ENCODE measurements around the gene DLEU7.

Gene DLEU7

DNA sequence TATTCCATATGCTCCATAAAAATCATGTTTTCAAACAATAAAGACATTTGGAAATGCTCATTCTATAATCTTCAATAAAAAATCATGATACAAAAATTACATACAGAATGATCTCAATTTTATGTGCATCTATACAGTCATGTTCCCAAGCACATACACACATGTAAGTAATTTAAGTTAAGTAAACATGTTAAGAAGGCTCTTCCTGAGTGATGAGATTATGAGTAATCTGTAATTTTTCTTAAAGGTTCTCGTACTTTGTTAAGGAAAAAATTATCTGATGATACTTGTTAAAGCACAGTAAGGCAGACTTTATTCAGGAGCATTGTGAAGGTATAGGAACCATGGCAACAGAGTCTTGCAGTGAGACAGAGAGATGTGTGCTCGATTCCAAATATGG, 30.0 kb upstream of the DLEU7 start:
- no peak overlapping the region for H3K4me3 ChIP-seq (ENCODE audit: low read length in 2 of 2)
- no peak overlapping the region for H3K27ac ChIP-seq (ENCODE audit: low read depth in 2 of 2, low read length in 2 of 2)
- H3K9me3 ChIP-seq (ENCODE audit: control insufficient read depth in 2 of 2, low read length in 2 of 2), result no peaks in the 10 kb centered on the region
- H3K27me3 ChIP-seq (ENCODE audit: control insufficient read depth in 2 of 2, insufficient read depth in 2 of 2, low read length in 2 of 2), result no peaks in the 10 kb centered on the region
- H3K9ac ChIP-seq (ENCODE audit: low read depth in 1 of 2, low read length in 2 of 2), result no peak overlapping the region
- H3K4me1 ChIP-seq (ENCODE audit: control insufficient read depth in 2 of 2, insufficient read depth in 2 of 2, low read length in 2 of 2), result no peaks in the 10 kb centered on the region
- H3K36me3 ChIP-seq (ENCODE audit: control insufficient read depth in 2 of 2, insufficient read depth in 2 of 2, low read length in 2 of 2), result no peaks in the 10 kb centered on the region

DNA sequence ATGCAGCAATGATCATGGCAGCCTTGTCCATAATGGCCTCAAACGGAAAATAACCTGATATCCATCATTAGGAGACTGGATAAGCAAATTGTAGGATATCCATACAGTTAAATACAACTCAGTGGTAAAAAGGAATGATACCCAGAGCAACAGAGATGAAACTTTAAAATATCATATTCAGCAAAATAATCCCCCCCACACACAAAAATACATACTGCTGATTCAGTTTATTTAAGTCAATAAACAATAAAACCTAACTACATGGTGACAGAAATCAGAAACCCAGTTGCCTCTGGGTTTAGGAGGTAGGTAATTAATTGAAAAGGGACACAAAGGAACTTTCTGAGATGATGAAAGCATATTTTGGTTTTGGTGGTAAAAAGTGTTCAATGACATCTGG, 27.9 kb upstream of the DLEU7 start:
- Histone ChIP-seq H3K9ac (ENCODE audit: low read depth in 1 of 2, low read length in 2 of 2) (no peak overlapping the region), H3K9me3 (ENCODE audit: control insufficient read depth in 2 of 2, low read length in 2 of 2) (no peaks in the 10 kb centered on the region), H3K27ac (ENCODE audit: low read depth in 2 of 2, low read length in 2 of 2) (no peak overlapping the region), H3K27me3 (ENCODE audit: control insufficient read depth in 2 of 2, insufficient read depth in 2 of 2, low read length in 2 of 2) (no peaks in the 10 kb centered on the region), H3K4me3 (ENCODE audit: low read length in 2 of 2) (no peak overlapping the region), H3K36me3 (ENCODE audit: control insufficient read depth in 2 of 2, insufficient read depth in 2 of 2, low read length in 2 of 2) (no peaks in the 10 kb centered on the region), H3K4me1 (ENCODE audit: control insufficient read depth in 2 of 2, insufficient read depth in 2 of 2, low read length in 2 of 2) (no peaks in the 10 kb centered on the region)

DNA sequence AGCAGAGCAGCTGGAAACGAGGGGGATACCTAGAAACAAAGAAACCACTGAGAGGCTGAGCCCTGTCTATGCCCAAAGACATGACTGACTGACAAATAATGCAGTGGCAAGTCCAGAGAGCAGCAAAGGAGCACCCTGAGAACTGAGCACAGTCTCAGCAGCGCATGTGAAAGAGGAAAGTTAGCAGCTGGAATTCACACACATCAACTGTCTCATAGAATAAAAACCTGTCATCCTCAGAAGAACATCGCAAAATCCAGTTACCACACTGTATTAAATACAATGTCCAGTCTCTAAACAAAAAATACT, 24.1 kb upstream of the DLEU7 start:
- Histone ChIP-seq H3K36me3 (ENCODE audit: control insufficient read depth in 2 of 2, insufficient read depth in 2 of 2, low read length in 2 of 2) (no peaks in the 10 kb centered on the region), H3K27ac (ENCODE audit: low read depth in 2 of 2, low read length in 2 of 2) (no peak overlapping the region), H3K4me3 (ENCODE audit: low read length in 2 of 2) (no peak overlapping the region), H3K9ac (ENCODE audit: low read depth in 1 of 2, low read length in 2 of 2) (no peak overlapping the region), H3K4me1 (ENCODE audit: control insufficient read depth in 2 of 2, insufficient read depth in 2 of 2, low read length in 2 of 2) (no peaks in the 10 kb centered on the region), H3K27me3 (ENCODE audit: control insufficient read depth in 2 of 2, insufficient read depth in 2 of 2, low read length in 2 of 2) (no peaks in the 10 kb centered on the region), H3K9me3 (ENCODE audit: control insufficient read depth in 2 of 2, low read length in 2 of 2) (peaks cover 0 to 2% of the 10 kb centered on the region in 2 donors)

DNA sequence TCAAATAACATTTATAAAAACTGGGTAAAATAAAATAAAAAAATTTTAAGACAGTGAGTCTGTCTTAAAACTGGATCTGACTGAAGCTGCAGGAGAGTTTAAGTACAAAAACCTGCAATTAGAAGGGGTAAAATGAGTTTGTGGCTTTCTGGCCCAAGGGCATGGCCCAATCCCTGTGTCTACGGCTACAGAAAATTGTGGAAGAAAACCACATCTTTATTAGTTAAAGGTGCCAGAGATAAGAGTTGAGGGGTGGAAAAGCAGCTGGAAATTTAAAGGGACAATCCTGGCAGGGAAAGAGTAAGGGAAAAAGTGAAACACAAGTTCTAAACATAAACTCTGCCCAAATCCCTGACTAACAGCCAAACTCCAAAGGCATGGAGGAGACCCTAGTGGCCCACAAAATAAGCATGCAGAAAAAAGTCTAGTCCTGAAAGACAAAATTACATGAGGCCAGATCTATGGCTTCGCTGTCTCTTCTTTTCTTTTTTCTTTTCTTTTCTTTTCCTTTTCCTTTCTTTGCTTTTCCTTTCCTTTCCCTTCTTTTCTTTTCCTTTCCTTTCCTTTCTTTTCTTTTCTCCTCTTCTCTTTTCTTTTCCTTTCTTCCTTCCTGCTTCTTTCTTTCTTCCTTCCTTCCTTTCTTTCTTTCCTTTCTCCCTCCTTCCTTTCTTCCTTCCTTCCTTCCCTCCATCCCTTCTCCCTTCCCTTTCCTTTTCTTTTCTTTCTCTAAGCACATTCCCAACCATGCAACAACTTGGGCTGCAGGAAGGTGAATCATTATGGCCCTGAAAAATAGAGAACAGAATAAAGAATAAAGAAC, 23.5 kb upstream of the DLEU7 start:
- Histone ChIP-seq H3K27ac (ENCODE audit: low read depth in 2 of 2, low read length in 2 of 2) (no peak overlapping the region), H3K9ac (ENCODE audit: low read depth in 1 of 2, low read length in 2 of 2) (no peak overlapping the region), H3K36me3 (ENCODE audit: control insufficient read depth in 2 of 2, insufficient read depth in 2 of 2, low read length in 2 of 2) (no peaks in the 10 kb centered on the region), H3K27me3 (ENCODE audit: control insufficient read depth in 2 of 2, insufficient read depth in 2 of 2, low read length in 2 of 2) (no peaks in the 10 kb centered on the region), H3K9me3 (ENCODE audit: control insufficient read depth in 2 of 2, low read length in 2 of 2) (peaks cover 0 to 3% of the 10 kb centered on the region in 2 donors), H3K4me1 (ENCODE audit: control insufficient read depth in 2 of 2, insufficient read depth in 2 of 2, low read length in 2 of 2) (no peaks in the 10 kb centered on the region), H3K4me3 (ENCODE audit: low read length in 2 of 2) (no peak overlapping the region)

DNA sequence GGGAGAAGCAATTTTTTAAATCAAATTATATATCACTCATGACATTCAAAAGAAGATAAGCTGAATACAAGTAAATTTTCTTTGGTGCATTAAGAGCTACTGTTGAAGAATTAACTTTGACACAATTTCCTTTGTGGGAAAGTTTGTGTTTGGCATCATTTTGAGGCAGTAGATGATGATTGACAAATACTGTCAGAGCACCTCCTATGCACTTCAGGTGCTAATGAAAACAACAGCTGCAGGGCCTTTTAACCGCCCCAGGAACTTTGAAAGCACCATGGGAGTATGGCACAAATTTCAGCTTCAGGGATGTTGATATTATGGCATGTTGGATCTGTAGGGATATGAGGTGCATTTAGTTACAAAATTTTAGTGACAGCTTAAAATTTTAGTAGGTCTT, 21.0 kb upstream of the DLEU7 start:
- no peaks in the 10 kb centered on the region for H3K36me3 ChIP-seq (ENCODE audit: control insufficient read depth in 2 of 2, insufficient read depth in 2 of 2, low read length in 2 of 2)
- H3K27ac ChIP-seq (ENCODE audit: low read depth in 2 of 2, low read length in 2 of 2), result no peak overlapping the region
- H3K4me3 ChIP-seq (ENCODE audit: low read length in 2 of 2), result no peak overlapping the region
- H3K9ac ChIP-seq (ENCODE audit: low read depth in 1 of 2, low read length in 2 of 2), result no peak overlapping the region
- no peaks in the 10 kb centered on the region for H3K4me1 ChIP-seq (ENCODE audit: control insufficient read depth in 2 of 2, insufficient read depth in 2 of 2, low read length in 2 of 2)
- peaks cover 0 to 3% of the 10 kb centered on the region in 2 donors for H3K9me3 ChIP-seq (ENCODE audit: control insufficient read depth in 2 of 2, low read length in 2 of 2)
- H3K27me3 ChIP-seq (ENCODE audit: control insufficient read depth in 2 of 2, insufficient read depth in 2 of 2, low read length in 2 of 2), result no peaks in the 10 kb centered on the region

DNA sequence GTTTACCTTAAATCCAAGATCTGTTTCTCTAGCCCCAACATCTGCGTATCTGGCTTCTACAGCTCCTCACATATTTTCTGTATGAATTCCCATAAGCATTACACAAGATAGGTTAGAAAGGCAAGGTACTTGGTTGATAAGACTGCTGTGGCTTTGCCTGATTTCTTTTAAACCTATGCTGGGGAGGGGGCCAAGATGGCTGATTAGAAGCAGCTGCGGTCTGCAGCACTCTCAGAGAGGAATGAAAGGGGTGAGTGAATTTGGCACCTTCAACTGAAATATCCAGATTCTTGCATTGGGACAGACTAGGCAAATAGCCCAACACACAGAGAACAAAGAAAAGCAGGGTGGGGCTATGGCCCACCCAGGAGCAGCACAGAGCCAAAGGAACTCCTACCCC, 12.2 kb upstream of the DLEU7 start:
- Histone ChIP-seq H3K9me3 (ENCODE audit: control insufficient read depth in 2 of 2, low read length in 2 of 2) (no peaks in the 10 kb centered on the region), H3K4me1 (ENCODE audit: control insufficient read depth in 2 of 2, insufficient read depth in 2 of 2, low read length in 2 of 2) (no peaks in the 10 kb centered on the region), H3K4me3 (ENCODE audit: low read length in 2 of 2) (no peak overlapping the region), H3K36me3 (ENCODE audit: control insufficient read depth in 2 of 2, insufficient read depth in 2 of 2, low read length in 2 of 2) (no peaks in the 10 kb centered on the region), H3K27ac (ENCODE audit: low read depth in 2 of 2, low read length in 2 of 2) (no peak overlapping the region), H3K27me3 (ENCODE audit: control insufficient read depth in 2 of 2, insufficient read depth in 2 of 2, low read length in 2 of 2) (no peaks in the 10 kb centered on the region), H3K9ac (ENCODE audit: low read depth in 1 of 2, low read length in 2 of 2) (no peak overlapping the region)

DNA sequence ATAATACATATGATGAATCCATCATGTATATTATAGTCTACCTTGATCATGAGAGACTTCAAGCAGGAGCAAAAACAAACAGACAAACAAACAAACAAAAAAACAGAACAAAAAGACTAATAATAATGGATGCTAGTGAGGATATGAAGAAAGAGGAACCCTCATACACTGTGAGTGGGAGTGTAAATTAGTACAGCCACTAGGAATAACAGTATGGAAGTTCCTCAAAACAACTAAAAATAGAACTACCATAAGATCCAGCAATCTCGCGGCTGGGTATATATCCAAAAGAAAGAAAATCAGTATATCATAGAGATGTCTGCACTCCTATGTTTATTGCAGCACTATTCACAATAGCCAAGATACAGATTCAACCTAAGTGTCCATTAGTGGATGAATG, 7.0 kb upstream of the DLEU7 start:
- no peaks in the 10 kb centered on the region for H3K9me3 ChIP-seq (ENCODE audit: control insufficient read depth in 2 of 2, low read length in 2 of 2)
- H3K36me3 ChIP-seq (ENCODE audit: control insufficient read depth in 2 of 2, insufficient read depth in 2 of 2, low read length in 2 of 2), result no peaks in the 10 kb centered on the region
- H3K27me3 ChIP-seq (ENCODE audit: control insufficient read depth in 2 of 2, insufficient read depth in 2 of 2, low read length in 2 of 2), result no peaks in the 10 kb centered on the region
- H3K9ac ChIP-seq (ENCODE audit: low read depth in 1 of 2, low read length in 2 of 2), result no peak overlapping the region
- no peak overlapping the region for H3K4me3 ChIP-seq (ENCODE audit: low read length in 2 of 2)
- H3K27ac ChIP-seq (ENCODE audit: low read depth in 2 of 2, low read length in 2 of 2), result no peak overlapping the region
- H3K4me1 ChIP-seq (ENCODE audit: control insufficient read depth in 2 of 2, insufficient read depth in 2 of 2, low read length in 2 of 2), result no peaks in the 10 kb centered on the region

DNA sequence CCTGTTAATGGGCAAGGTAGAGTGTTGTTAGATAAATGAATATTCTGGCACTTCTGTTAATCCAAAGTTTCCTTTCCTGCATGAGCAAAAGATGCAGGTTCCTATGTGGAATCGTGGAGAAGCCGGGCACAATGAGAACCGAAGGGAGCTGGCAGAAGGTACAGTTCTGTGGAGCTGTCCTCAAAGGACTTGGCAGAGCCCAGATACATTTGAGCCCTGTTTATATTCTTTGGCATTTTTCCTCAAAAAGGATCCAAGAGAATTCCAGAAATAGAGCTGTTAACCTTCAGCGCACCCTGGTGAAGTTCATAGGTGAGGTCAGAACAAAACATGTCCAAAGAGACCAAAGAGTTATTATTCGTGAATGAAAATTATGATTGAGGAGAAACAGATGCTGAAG, 4.0 kb upstream of the DLEU7 start:
- Histone ChIP-seq H3K36me3 (ENCODE audit: control insufficient read depth in 2 of 2, insufficient read depth in 2 of 2, low read length in 2 of 2) (no peaks in the 10 kb centered on the region), H3K9me3 (ENCODE audit: control insufficient read depth in 2 of 2, low read length in 2 of 2) (no peaks in the 10 kb centered on the region), H3K27me3 (ENCODE audit: control insufficient read depth in 2 of 2, insufficient read depth in 2 of 2, low read length in 2 of 2) (no peaks in the 10 kb centered on the region), H3K4me1 (ENCODE audit: control insufficient read depth in 2 of 2, insufficient read depth in 2 of 2, low read length in 2 of 2) (no peaks in the 10 kb centered on the region), H3K4me3 (ENCODE audit: low read length in 2 of 2) (no peak overlapping the region), H3K9ac (ENCODE audit: low read depth in 1 of 2, low read length in 2 of 2) (no peak overlapping the region), H3K27ac (ENCODE audit: low read depth in 2 of 2, low read length in 2 of 2) (no peak overlapping the region)

DNA sequence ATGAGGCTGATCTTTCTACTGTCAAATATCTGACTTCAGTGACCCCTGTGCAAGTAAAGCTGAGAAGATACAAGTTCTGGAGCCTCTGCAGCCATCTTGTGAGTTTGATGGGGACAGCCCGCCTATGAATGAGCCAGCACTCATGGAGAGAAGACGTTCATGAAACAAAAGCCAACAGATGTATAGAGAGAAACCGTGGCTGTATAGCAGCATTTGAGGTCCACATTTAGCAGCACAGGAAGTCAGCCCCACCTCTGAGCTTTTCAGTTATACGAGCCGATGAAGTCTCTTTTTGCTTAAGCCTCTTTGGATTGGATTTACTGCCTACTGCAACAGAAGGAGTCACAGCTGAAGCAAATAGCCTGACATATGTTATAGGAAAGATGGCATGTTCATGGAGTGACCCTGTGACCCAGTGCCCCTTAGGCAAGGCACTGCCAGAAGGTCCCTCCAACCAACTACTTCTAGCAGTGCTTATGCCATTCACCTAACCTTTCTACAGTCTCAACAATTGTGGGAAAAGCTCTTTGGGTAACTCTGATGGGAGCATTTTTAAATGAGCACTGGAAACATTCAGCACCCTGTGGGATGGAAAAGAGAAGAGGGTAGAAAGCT, 3.5 kb upstream of the DLEU7 start:
- Histone ChIP-seq H3K4me1 (ENCODE audit: control insufficient read depth in 2 of 2, insufficient read depth in 2 of 2, low read length in 2 of 2) (no peaks in the 10 kb centered on the region), H3K36me3 (ENCODE audit: control insufficient read depth in 2 of 2, insufficient read depth in 2 of 2, low read length in 2 of 2) (no peaks in the 10 kb centered on the region), H3K9me3 (ENCODE audit: control insufficient read depth in 2 of 2, low read length in 2 of 2) (no peaks in the 10 kb centered on the region), H3K27ac (ENCODE audit: low read depth in 2 of 2, low read length in 2 of 2) (no peak overlapping the region), H3K9ac (ENCODE audit: low read depth in 1 of 2, low read length in 2 of 2) (no peak overlapping the region), H3K27me3 (ENCODE audit: control insufficient read depth in 2 of 2, insufficient read depth in 2 of 2, low read length in 2 of 2) (no peaks in the 10 kb centered on the region), H3K4me3 (ENCODE audit: low read length in 2 of 2) (no peak overlapping the region)

DNA sequence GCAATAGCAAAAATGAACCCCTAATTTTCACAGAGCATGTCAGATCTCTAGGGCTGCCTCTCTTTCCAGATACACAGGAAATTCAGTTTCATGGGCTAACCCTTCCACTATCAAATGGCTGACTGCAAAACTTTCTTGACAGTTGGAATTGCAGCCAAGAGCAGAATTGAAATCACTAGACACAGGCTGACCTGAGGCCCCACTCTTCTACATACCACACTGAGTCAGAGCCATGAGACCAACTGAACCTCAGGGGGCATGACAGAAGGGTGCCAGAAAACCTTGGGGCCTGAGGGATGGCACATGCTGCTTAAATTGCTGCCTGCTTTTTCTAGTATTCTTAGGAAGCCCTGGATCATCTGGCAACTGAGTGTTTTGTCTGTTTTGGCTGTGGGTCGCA, 1.7 kb upstream of the DLEU7 start:
- no peak overlapping the region for H3K4me3 ChIP-seq (ENCODE audit: low read length in 2 of 2)
- H3K36me3 ChIP-seq (ENCODE audit: control insufficient read depth in 2 of 2, insufficient read depth in 2 of 2, low read length in 2 of 2), result no peaks in the 10 kb centered on the region
- no peak overlapping the region for H3K27ac ChIP-seq (ENCODE audit: low read depth in 2 of 2, low read length in 2 of 2)
- H3K27me3 ChIP-seq (ENCODE audit: control insufficient read depth in 2 of 2, insufficient read depth in 2 of 2, low read length in 2 of 2), result no peaks in the 10 kb centered on the region
- H3K9ac ChIP-seq (ENCODE audit: low read depth in 1 of 2, low read length in 2 of 2), result no peak overlapping the region
- H3K9me3 ChIP-seq (ENCODE audit: control insufficient read depth in 2 of 2, low read length in 2 of 2), result no peaks in the 10 kb centered on the region
- H3K4me1 ChIP-seq (ENCODE audit: control insufficient read depth in 2 of 2, insufficient read depth in 2 of 2, low read length in 2 of 2), result no peaks in the 10 kb centered on the region

Data from mucosa of rectum (tissue), 2 donors.